ENCODE results near the gene ZDHHC4.

DNA sequence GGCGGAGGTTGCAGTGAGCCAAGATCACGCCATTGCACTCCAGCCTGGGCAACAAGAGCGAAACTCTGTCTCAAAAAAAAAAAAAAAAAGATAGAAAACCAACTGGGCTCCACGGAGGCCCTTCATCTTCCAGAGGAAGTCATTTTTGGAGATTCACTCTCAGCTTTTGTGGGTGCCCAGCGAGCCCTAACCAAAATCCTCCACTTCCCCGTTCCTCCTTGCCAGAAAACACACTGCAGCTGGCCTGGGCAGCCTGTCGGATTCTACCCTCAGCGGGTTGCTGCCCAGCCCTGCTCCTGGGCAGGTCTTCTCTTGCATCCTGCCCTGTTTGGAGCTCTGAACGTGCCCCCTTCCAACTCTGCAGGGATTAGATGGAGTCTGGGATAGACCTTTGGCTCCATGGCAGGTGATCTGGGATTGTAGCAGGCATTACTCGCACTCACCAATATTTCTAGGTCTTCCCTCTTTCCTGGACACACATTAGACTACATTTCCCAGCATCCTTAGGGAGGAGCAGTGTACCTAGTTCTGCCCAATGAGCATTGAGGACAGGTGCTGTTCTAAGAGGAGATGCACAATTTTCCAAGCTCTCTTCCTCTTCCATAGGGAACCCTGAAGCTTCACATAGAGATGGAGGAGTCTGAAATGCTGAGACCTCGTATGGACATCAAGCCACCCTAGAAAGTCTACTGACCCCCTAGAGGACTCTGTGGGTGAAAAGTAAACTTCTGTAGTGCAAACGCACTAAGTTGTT, 30.6 kb upstream of the ZDHHC4 start:
- TF ChIP-seq REST (tag by site-specific recombination; IDR thresholded peaks at IDR 0.05) (no peak), ZNF274 (IDR thresholded peaks at IDR 0.05; ENCODE audit: low read length) (no peak), ZNF274 (tag by site-specific recombination; IDR thresholded peaks at IDR 0.05; ENCODE audit: borderline replicate concordance) (no peak), TCF7L2 (IDR thresholded peaks at IDR 0.05; ENCODE audit: borderline replicate concordance, low read depth, low read length) (no peak), CTCF (tag by site-specific recombination; IDR thresholded peaks at IDR 0.05) (no peak)

Data from HEK293 (cell line).